HL-60 (cell line): ENCODE measurements around the gene TRAP1.

ENCODE experiments used
- CTCF ChIP-seq: IDR thresholded peaks from one replicate; pipeline ENCODE4 v1.5.1; 2011; ENCODE audit warnings: low read length, control low read depth, inconsistent platforms; ENCODE audit not compliant: insufficient read depth
- GABPA ChIP-seq: IDR thresholded peaks from 2 replicates; pipeline ENCODE4 v1.6.1; 2012; ENCODE audit warnings: low read depth
- POLR2AphosphoS5 ChIP-seq: IDR thresholded peaks from 2 replicates; pipeline ENCODE4 v1.6.1; 2012; ENCODE audit warnings: low read depth

GRCh38 chr16:3694051-3694450, 23.3 kb downstream of the TRAP1 start:
- no peak for TF ChIP-seq GABPA
- TF ChIP-seq CTCF, result no peak
- TF ChIP-seq POLR2AphosphoS5, result no peak
